ENCODE data around the gene TSHR. TPM values are rescaled to one million over a fixed set of nuclear protein-coding genes. Genes with fewer than 3 reads are reported as not detected.

Gene TSHR
- total and polyA plus RNA-seq, 8 donors, result 0.15 to 0.75 (median 0.33) TPM

- Histone ChIP-seq H3K36me3 (no peaks in the 10 kb centered on the region), H3K27ac (no peak overlapping the region), H3K9me3 (no peaks in the 10 kb centered on the region), H3K4me3 (no peak overlapping the region), H3K27me3 (no peaks in the 10 kb centered on the region), H3K4me1 (no peaks in the 10 kb centered on the region)
- no peak for TF ChIP-seq CTCF (IDR thresholded peaks at IDR 0.05)
- DNase-seq (peak in 1 of 4 donors; percentile 24), ATAC-seq (no peak)
- intact Hi-C loops (cut with DNase I), result no loop called here
Observed at GRCh38 chr14:81132468-81132867, 177.0 kb downstream of the TSHR start.

GRCh38 chr14:81133400-81133799 is 178.0 kb downstream of the TSHR start:
- Histone ChIP-seq H3K27me3 (no peaks in the 10 kb centered on the region), H3K9me3 (no peaks in the 10 kb centered on the region), H3K36me3 (no peaks in the 10 kb centered on the region), H3K4me3 (no peak overlapping the region), H3K27ac (no peak overlapping the region), H3K4me1 (no peaks in the 10 kb centered on the region)
- DNase-seq, result no peak
- ATAC-seq, result no peak
- intact Hi-C loops (cut with DNase I), result no loop called here
- no peak for TF ChIP-seq CTCF (IDR thresholded peaks at IDR 0.05)

GRCh38 chr14:81137316-81137715 is 181.9 kb downstream of the TSHR start:
- H3K9me3 ChIP-seq, result no peaks in the 10 kb centered on the region
- TF ChIP-seq CTCF (IDR thresholded peaks at IDR 0.05), result no peak
- H3K27ac ChIP-seq, result no peak overlapping the region
- no peaks in the 10 kb centered on the region for H3K27me3 ChIP-seq
- DNase-seq, result no peak
- intact Hi-C loops (cut with DNase I), result no loop called here
- ATAC-seq, result no peak
- H3K36me3 ChIP-seq, result no peaks in the 10 kb centered on the region
- no peaks in the 10 kb centered on the region for H3K4me1 ChIP-seq
- no peak overlapping the region for H3K4me3 ChIP-seq

GRCh38 chr14:81138429-81138828 is 183.0 kb downstream of the TSHR start:
- H3K27ac ChIP-seq, result no peak overlapping the region
- DNase-seq, result no peak
- no peak for ATAC-seq
- H3K27me3 ChIP-seq, result no peaks in the 10 kb centered on the region
- no peaks in the 10 kb centered on the region for H3K4me1 ChIP-seq
- intact Hi-C loops (cut with DNase I), result no loop called here
- H3K9me3 ChIP-seq, result no peaks in the 10 kb centered on the region
- no peak overlapping the region for H3K4me3 ChIP-seq
- no peaks in the 10 kb centered on the region for H3K36me3 ChIP-seq
- no peak for TF ChIP-seq CTCF (IDR thresholded peaks at IDR 0.05)

- no peaks in the 10 kb centered on the region for H3K27me3 ChIP-seq
- H3K4me3 ChIP-seq, result no peak overlapping the region
- ATAC-seq (no peak), DNase-seq (no peak)
- no peak for TF ChIP-seq CTCF (IDR thresholded peaks at IDR 0.05)
- no peaks in the 10 kb centered on the region for H3K36me3 ChIP-seq
- no peaks in the 10 kb centered on the region for H3K9me3 ChIP-seq
- peaks cover 0 to 3% of the 10 kb centered on the region in 2 donors for H3K4me1 ChIP-seq
- intact Hi-C loops (cut with DNase I), result no loop called here
- no peak overlapping the region for H3K27ac ChIP-seq
Observed at GRCh38 chr14:81141426-81141825, 186.0 kb downstream of the TSHR start.
